ENCODE data around the gene TMEM144. TPM values are rescaled to one million over a fixed set of nuclear protein-coding genes. Genes with fewer than 3 reads are reported as not detected.

TMEM144 gene
- total RNA-seq, 1 experiment from 2014 or later = 13.4 TPM

DNA sequence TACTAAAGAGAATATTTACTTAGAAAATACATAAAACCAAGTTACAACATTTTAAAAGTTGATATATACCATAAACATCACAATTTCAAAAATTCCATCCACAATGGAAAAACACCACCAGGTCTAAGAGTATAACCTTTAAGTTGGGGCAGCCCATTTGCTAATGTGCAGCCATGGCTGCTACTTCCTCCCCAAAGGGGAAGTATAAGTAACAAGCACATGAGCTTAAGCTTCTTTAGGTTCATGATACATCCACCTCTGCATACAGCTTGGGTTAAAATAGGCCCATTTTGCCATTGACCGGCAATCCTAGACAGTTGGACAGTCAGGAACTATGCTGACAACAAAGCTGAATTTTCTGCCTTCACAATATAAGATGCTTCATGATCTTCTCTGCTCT is 20.9 kb upstream of the TMEM144 start:
- no peaks in the 10 kb centered on the region for H3K4me1 ChIP-seq (replicated peaks; ENCODE audit: insufficient read depth)
- H3F3A ChIP-seq (ENCODE audit: insufficient read depth, low read depth) = no peaks in the 10 kb centered on the region
- H3K79me2 ChIP-seq (ENCODE audit: low read depth) = no peaks in the 10 kb centered on the region
- no peaks in the 10 kb centered on the region for H3K9me3 ChIP-seq (ENCODE audit: insufficient read depth, low read depth)
- no peak overlapping the region for H3K27ac ChIP-seq
- intact Hi-C loops (cut with micrococcal nuclease; ENCODE audit: unreplicated experiment) = no loop called here
- H3K4me2 ChIP-seq = no peak overlapping the region
- H4K20me1 ChIP-seq (ENCODE audit: insufficient read depth) = no peaks in the 10 kb centered on the region
- no peaks in the 10 kb centered on the region for H3K27me3 ChIP-seq (ENCODE audit: insufficient read depth, low read depth)
- ChIA-PET POLR2A (ENCODE audit: unreplicated experiment) (no interaction called here), CTCF (interaction anchor here (1.0 kb wide), 1 partner anchor 14 kb away, joined by 5 read pairs; no protein-coding TSS in a partner anchor)
- DNase-seq = no peak
- TF ChIP-seq, protein P1, sequence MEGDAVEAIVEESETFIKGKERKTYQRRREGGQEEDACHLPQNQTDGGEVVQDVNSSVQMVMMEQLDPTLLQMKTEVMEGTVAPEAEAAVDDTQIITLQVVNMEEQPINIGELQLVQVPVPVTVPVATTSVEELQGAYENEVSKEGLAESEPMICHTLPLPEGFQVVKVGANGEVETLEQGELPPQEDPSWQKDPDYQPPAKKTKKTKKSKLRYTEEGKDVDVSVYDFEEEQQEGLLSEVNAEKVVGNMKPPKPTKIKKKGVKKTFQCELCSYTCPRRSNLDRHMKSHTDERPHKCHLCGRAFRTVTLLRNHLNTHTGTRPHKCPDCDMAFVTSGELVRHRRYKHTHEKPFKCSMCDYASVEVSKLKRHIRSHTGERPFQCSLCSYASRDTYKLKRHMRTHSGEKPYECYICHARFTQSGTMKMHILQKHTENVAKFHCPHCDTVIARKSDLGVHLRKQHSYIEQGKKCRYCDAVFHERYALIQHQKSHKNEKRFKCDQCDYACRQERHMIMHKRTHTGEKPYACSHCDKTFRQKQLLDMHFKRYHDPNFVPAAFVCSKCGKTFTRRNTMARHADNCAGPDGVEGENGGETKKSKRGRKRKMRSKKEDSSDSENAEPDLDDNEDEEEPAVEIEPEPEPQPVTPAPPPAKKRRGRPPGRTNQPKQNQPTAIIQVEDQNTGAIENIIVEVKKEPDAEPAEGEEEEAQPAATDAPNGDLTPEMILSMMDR (conservative IDR thresholded peaks at IDR 0.05) = no peak
- no peak for TF ChIP-seq EZH2 (IDR thresholded peaks at IDR 0.05; ENCODE audit: low read depth)
- no peak overlapping the region for H3K4me3 ChIP-seq
- no peak overlapping the region for H2AFZ ChIP-seq
- H3K9me2 ChIP-seq (ENCODE audit: insufficient read depth) = no peaks in the 10 kb centered on the region
- H3K36me3 ChIP-seq (ENCODE audit: low read depth) = no peaks in the 10 kb centered on the region
- BruUV-seq (replicated peaks) = no TSS peak

DNA sequence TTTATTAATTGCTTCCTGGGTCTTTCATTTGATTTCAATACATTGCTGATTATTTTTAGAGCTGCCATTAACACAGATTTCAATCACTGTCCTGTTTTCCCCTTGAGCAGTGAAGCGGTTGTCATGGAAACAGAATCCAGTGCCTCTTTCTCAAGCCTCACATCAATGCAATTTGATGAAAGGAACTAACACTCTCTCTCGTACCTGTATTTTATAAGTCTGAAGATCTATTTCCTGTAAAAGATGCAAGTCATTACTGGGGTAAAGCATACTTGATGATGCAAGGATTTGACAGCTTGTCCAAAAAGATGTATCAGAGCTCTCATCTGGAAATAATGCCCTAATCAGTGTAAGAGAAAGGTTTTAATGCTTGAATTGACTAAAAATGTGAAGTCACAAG is 19.6 kb upstream of the TMEM144 start:
- Histone ChIP-seq H3K36me3 (ENCODE audit: low read depth) (no peaks in the 10 kb centered on the region), H3K4me1 (replicated peaks; ENCODE audit: insufficient read depth) (no peaks in the 10 kb centered on the region), H3K9me2 (ENCODE audit: insufficient read depth) (no peaks in the 10 kb centered on the region), H3F3A (ENCODE audit: insufficient read depth, low read depth) (no peaks in the 10 kb centered on the region), H3K27me3 (ENCODE audit: insufficient read depth, low read depth) (no peaks in the 10 kb centered on the region), H3K4me2 (no peak overlapping the region), H2AFZ (no peak overlapping the region), H3K27ac (no peak overlapping the region), H4K20me1 (ENCODE audit: insufficient read depth) (no peaks in the 10 kb centered on the region), H3K4me3 (no peak overlapping the region), H3K9me3 (ENCODE audit: insufficient read depth, low read depth) (no peaks in the 10 kb centered on the region), H3K79me2 (ENCODE audit: low read depth) (no peaks in the 10 kb centered on the region)
- ChIA-PET POLR2A (ENCODE audit: unreplicated experiment) (no interaction called here), CTCF (no interaction called here)
- intact Hi-C loops (cut with micrococcal nuclease; ENCODE audit: unreplicated experiment) = loop anchor here (5.0 kb wide), 1 partner anchor 437 kb away; no protein-coding TSS in a partner anchor
- TF ChIP-seq, protein P1 (conservative IDR thresholded peaks at IDR 0.05) = no peak
- TF ChIP-seq EZH2 (IDR thresholded peaks at IDR 0.05; ENCODE audit: low read depth) = no peak
- DNase-seq = no peak
- no TSS peak for BruUV-seq (replicated peaks)

DNA sequence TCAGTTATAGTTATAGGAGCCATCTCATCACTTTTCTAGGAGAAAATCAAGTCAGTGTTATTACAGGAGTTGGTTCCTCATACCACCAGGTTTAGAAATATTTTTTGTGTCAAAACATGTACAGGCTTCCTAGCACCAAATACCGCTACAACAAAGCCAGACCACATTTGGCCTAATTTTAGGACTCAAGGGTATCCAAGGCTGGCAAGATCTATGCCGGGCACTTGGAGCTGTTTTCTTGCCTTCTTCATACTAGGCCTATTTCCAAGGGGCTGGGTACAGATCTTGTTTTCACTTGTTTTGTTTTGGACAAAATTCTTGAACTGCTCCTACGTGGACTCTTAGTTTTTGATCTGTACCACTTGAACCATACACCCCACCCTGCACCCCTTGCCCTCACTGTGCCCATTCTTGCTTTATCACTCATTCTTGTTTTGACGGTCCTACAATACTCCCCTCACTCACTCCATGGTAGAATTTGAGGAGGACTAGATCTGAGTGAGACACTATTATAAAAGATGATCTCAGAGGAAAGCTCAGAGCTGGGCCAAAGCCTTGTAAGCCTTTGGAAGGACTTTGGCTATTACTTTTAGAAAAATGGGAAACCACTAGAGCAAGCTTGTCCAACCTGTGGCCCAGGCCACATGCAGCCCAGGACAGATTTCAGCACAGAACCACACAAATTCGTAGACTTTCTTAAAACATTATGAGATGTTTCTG is 17.7 kb upstream of the TMEM144 start:
- BruUV-seq (replicated peaks) = no TSS peak
- intact Hi-C loops (cut with micrococcal nuclease; ENCODE audit: unreplicated experiment) = loop anchor here (1.0 to 5.0 kb wide), 2 partner anchors 63 to 435 kb away; no protein-coding TSS in a partner anchor

More for the DNA sequence above, 17.7 kb upstream of the TMEM144 start:
- DNase-seq = no peak
- CTCF ChIA-PET = interaction anchor here (0.7 to 2.3 kb wide), 2 partner anchors 9 to 63 kb away, joined by 3 to 19 read pairs; no protein-coding TSS in a partner anchor
- no peaks in the 10 kb centered on the region for H3F3A ChIP-seq (ENCODE audit: insufficient read depth, low read depth)
- H3K9me3 ChIP-seq (ENCODE audit: insufficient read depth, low read depth) = no peaks in the 10 kb centered on the region
- no peak for TF ChIP-seq EZH2 (IDR thresholded peaks at IDR 0.05; ENCODE audit: low read depth)
- TF ChIP-seq, protein P1 (conservative IDR thresholded peaks at IDR 0.05) = no peak
- H3K36me3 ChIP-seq (ENCODE audit: low read depth) = no peaks in the 10 kb centered on the region
- H3K4me1 ChIP-seq (replicated peaks; ENCODE audit: insufficient read depth) = no peaks in the 10 kb centered on the region
- no peaks in the 10 kb centered on the region for H3K9me2 ChIP-seq (ENCODE audit: insufficient read depth)
- no peaks in the 10 kb centered on the region for H3K79me2 ChIP-seq (ENCODE audit: low read depth)
- H3K4me2 ChIP-seq = no peak overlapping the region
- no peaks in the 10 kb centered on the region for H3K27me3 ChIP-seq (ENCODE audit: insufficient read depth, low read depth)
- no peak overlapping the region for H3K27ac ChIP-seq
- H4K20me1 ChIP-seq (ENCODE audit: insufficient read depth) = no peaks in the 10 kb centered on the region
- H2AFZ ChIP-seq = no peak overlapping the region
- POLR2A ChIA-PET (ENCODE audit: unreplicated experiment) = no interaction called here
- no peak overlapping the region for H3K4me3 ChIP-seq

All from PC-9 (cell line).